Rectal smooth muscle tissue (tissue), 1 donor: ENCODE data around the gene OXSM.

ENCODE experiments used
- H3K27ac ChIP-seq: one replicate; pipeline ENCODE4 v1.7.0; 2013; ENCODE audit warnings: low read depth, low read length, inconsistent platforms
- H3K27me3 ChIP-seq: one replicate; pipeline ENCODE4 v1.7.0; 2013; ENCODE audit warnings: low read length; ENCODE audit not compliant: control insufficient read depth, insufficient read depth
- H3K36me3 ChIP-seq: one replicate; pipeline ENCODE4 v1.7.0; 2013; ENCODE audit warnings: low read length; ENCODE audit not compliant: control insufficient read depth, insufficient read depth
- H3K4me1 ChIP-seq: one replicate; pipeline ENCODE4 v1.7.0; 2013; ENCODE audit warnings: low read length; ENCODE audit not compliant: control insufficient read depth, insufficient read depth
- H3K4me3 ChIP-seq: one replicate; pipeline ENCODE4 v1.7.0; 2013; ENCODE audit warnings: low read length
- H3K9ac ChIP-seq: one replicate; pipeline ENCODE4 v1.7.0; 2013; ENCODE audit warnings: low read length

OXSM gene

GRCh38 chr3:25843332-25843731, 53.4 kb downstream of the OXSM start:
- Histone ChIP-seq H3K27me3 (no peaks in the 10 kb centered on the region), H3K36me3 (no peaks in the 10 kb centered on the region), H3K4me3 (no peak overlapping the region), H3K4me1 (no peaks in the 10 kb centered on the region), H3K9ac (no peak overlapping the region), H3K27ac (no peak overlapping the region)
